ENCODE data around the gene FBXW7.

DNA sequence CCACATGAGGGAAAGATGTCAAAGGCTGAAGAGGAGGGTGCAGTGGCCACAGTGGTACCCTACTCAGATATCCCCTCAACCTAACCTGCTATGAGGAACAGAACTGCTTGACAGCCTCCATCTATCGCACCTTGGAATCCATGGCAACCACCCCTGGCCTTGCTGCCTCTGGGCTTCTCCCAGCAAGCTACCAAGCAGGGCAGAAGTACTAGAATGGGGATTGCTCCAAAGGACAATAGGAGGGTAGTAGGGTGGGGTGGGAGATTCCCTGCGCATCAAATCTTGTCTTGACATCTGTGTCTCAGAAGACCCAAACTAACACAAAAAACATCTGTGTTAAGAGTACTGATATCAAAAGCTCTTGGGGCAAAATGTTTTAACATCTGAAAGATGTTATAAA, 118.2 kb downstream of the FBXW7 start:
- TF ChIP-seq ZFP30 (CRISPR knock-in tag; IDR thresholded peaks at IDR 0.05) (no peak), ZNF8 (CRISPR knock-in tag; IDR thresholded peaks at IDR 0.05) (no peak), GLIS3 (CRISPR knock-in tag; IDR thresholded peaks at IDR 0.05) (no peak), RARB (CRISPR knock-in tag; IDR thresholded peaks at IDR 0.05) (no peak), TCF4 (CRISPR knock-in tag; IDR thresholded peaks at IDR 0.05; ENCODE audit: borderline replicate concordance) (no peak), ZNF70 (CRISPR knock-in tag; IDR thresholded peaks at IDR 0.05) (no peak), ESRRG (CRISPR knock-in tag; IDR thresholded peaks at IDR 0.05) (no peak), ISL1 (CRISPR knock-in tag; IDR thresholded peaks at IDR 0.05) (no peak), SNAI2 (CRISPR knock-in tag; IDR thresholded peaks at IDR 0.05) (no peak), PPARA (CRISPR knock-in tag; IDR thresholded peaks at IDR 0.05; ENCODE audit: borderline replicate concordance) (no peak), OSR1 (CRISPR knock-in tag; IDR thresholded peaks at IDR 0.05) (no peak)
- TF ChIP-seq, protein P1, sequence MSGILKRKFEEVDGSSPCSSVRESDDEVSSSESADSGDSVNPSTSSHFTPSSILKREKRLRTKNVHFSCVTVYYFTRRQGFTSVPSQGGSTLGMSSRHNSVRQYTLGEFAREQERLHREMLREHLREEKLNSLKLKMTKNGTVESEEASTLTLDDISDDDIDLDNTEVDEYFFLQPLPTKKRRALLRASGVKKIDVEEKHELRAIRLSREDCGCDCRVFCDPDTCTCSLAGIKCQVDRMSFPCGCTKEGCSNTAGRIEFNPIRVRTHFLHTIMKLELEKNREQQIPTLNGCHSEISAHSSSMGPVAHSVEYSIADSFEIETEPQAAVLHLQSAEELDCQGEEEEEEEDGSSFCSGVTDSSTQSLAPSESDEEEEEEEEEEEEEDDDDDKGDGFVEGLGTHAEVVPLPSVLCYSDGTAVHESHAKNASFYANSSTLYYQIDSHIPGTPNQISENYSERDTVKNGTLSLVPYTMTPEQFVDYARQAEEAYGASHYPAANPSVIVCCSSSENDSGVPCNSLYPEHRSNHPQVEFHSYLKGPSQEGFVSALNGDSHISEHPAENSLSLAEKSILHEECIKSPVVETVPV (CRISPR knock-in tag; IDR thresholded peaks at IDR 0.05): no peak
- TF ChIP-seq, protein P2, sequence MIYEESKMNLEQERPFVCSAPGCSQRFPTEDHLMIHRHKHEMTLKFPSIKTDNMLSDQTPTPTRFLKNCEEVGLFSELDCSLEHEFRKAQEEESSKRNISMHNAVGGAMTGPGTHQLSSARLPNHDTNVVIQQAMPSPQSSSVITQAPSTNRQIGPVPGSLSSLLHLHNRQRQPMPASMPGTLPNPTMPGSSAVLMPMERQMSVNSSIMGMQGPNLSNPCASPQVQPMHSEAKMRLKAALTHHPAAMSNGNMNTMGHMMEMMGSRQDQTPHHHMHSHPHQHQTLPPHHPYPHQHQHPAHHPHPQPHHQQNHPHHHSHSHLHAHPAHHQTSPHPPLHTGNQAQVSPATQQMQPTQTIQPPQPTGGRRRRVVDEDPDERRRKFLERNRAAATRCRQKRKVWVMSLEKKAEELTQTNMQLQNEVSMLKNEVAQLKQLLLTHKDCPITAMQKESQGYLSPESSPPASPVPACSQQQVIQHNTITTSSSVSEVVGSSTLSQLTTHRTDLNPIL (CRISPR knock-in tag; IDR thresholded peaks at IDR 0.05; ENCODE audit: low read depth): no peak
- TF ChIP-seq, protein P3, sequence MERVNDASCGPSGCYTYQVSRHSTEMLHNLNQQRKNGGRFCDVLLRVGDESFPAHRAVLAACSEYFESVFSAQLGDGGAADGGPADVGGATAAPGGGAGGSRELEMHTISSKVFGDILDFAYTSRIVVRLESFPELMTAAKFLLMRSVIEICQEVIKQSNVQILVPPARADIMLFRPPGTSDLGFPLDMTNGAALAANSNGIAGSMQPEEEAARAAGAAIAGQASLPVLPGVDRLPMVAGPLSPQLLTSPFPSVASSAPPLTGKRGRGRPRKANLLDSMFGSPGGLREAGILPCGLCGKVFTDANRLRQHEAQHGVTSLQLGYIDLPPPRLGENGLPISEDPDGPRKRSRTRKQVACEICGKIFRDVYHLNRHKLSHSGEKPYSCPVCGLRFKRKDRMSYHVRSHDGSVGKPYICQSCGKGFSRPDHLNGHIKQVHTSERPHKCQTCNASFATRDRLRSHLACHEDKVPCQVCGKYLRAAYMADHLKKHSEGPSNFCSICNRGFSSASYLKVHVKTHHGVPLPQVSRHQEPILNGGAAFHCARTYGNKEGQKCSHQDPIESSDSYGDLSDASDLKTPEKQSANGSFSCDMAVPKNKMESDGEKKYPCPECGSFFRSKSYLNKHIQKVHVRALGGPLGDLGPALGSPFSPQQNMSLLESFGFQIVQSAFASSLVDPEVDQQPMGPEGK (CRISPR knock-in tag; IDR thresholded peaks at IDR 0.05; ENCODE audit: borderline replicate concordance): no peak
